HepG2 (cell line): Measurements from ENCODE around the gene KBTBD13. TPM values are rescaled to one million over a fixed set of nuclear protein-coding genes. Genes with fewer than 3 reads are reported as not detected.

Source experiments
- ARNT ChIP-seq: fragments of 450-650 bp; IDR thresholded peaks from 2 replicates; pipeline ENCODE4 v1.6.1; 2017
- CEBPB ChIP-seq: IDR thresholded peaks from 2 replicates; pipeline ENCODE4 v1.6.1; 2011; ENCODE audit warnings: low read depth, low read length, improper control_type of control experiment, borderline replicate concordance
- CEBPG ChIP-seq: IDR thresholded peaks from 2 replicates; pipeline ENCODE4 v1.6.1; 2016
- HBP1 ChIP-seq: IDR thresholded peaks from 2 replicates; pipeline ENCODE4 v1.6.1; 2016; ENCODE audit warnings: low read depth, control low read depth
- HES4 ChIP-seq: sonication (generic); formaldehyde crosslinking; IDR thresholded peaks from 2 replicates; pipeline ENCODE4 v1.9.0; 2021; ENCODE audit warnings: mild to moderate bottlenecking, missing genetic modification reagents, borderline replicate concordance
- LCORL ChIP-seq, 2 experiments: fragments of 450-650 bp in 1 of 2; sonication (generic) in 1 of 2; formaldehyde crosslinking in 1 of 2; IDR thresholded peaks; 2 replicates each; pipeline versions ENCODE4 v1.5.0 to v1.6.1; 2017 to 2020; ENCODE audit warnings: antibody characterized with exemption in 1 of 2, missing genetic modification reagents in 1 of 2
- MYPOP ChIP-seq: sonication (generic); formaldehyde crosslinking; IDR thresholded peaks from 2 replicates; pipeline ENCODE4 v1.8.1; 2023; ENCODE audit warnings: mild to moderate bottlenecking, moderate library complexity, missing genetic modification reagents
- SMAD1 ChIP-seq: sonication (generic); formaldehyde crosslinking; IDR thresholded peaks from 2 replicates; pipeline ENCODE4 v1.4.0; 2020; ENCODE audit warnings: missing genetic modification reagents, low read depth, mild to moderate bottlenecking, borderline replicate concordance
- ZNF207 ChIP-seq: fragments of 450-650 bp; IDR thresholded peaks from 2 replicates; pipeline ENCODE4 v1.6.1; 2016; ENCODE audit warnings: antibody characterized with exemption, borderline replicate concordance
- ZNF251 ChIP-seq: sonication (generic); formaldehyde crosslinking; IDR thresholded peaks from 2 replicates; pipeline ENCODE4 v1.9.0; 2021; ENCODE audit warnings: mild to moderate bottlenecking, missing genetic modification reagents
- polyA plus RNA-seq, 8 experiments: library from polyadenylated mRNA; depleted of rRNA in 3 of 8; stranded (reverse) in 7 of 8; unstranded in 1 of 8; fragments of >200 nt; fragmentation: Illumina TruSeq in 4 of 8; extraction: Trizol in 4 of 8; gene quantifications; 2 replicates each; pipeline versions ENCODE4 v1.2.1 to v1.2.3, GENCODE V29; 2011 to 2016; ENCODE audit warnings: low read depth in 4 of 8, missing spikeins in 1 of 8, mixed read lengths in 1 of 8; ENCODE audit not compliant: insufficient read depth in 1 of 8
- total RNA-seq, 5 experiments: library from RNA; depleted of rRNA; stranded (reverse); fragments of >200 nt; fragmentation: Illumina TruSeq; extraction: Trizol; gene quantifications; 2 replicates each; pipeline ENCODE4 v1.2.3, GENCODE V29; 2016; ENCODE audit warnings: low read depth in 1 of 5

The KBTBD13 gene
- total and polyA plus RNA-seq, 2 of the 13 experiments (the other 11 are each of a cell fraction or from before 2014, with no cell fraction given) = not detected

GRCh38 chr15:65089206-65089824 lies 12.8 kb downstream of the KBTBD13 start (continued):
- TF ChIP-seq MYPOP (CRISPR knock-in tag) (no peak), HES4 (CRISPR knock-in tag) (no peak), LCORL (IDR thresholded peaks at IDR 0.05) (no peak), LCORL (CRISPR knock-in tag; IDR thresholded peaks at IDR 0.05) (no peak), CEBPG (CRISPR knock-in tag) (peak; percentile 76), ZNF251 (CRISPR knock-in tag) (no peak), SMAD1 (CRISPR knock-in tag) (no peak), ZNF207 (no peak), ARNT (no peak), CEBPB (peak; percentile 79; the same call in 1 of the 2 replicates), HBP1 (no peak)
- TF ChIP-seq, all 625 proteins: peak for 16
